ENCODE data around the gene KAZN.

KAZN gene

DNA sequence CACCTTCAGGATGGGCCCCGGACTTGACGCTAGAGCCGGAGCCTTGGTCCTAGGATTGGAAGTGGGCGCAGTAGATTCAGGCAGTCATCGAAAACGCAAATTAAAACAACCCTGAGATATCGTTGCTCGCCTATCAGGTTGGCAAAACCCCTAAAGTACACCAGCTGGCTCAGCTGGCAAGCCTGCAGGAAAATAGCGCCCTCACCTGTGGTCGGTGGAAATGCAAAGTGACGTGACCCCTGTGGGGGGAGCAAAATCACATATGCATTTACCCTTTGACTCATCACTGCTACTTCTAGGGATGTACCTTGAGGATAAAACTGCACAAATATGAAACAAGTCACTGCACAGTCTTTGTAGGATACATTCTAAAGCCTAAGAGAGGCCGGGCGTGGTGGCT lies 384.8 kb downstream of the KAZN start:
- ATAC-seq (no peak), DNase-seq (no peak)

DNA sequence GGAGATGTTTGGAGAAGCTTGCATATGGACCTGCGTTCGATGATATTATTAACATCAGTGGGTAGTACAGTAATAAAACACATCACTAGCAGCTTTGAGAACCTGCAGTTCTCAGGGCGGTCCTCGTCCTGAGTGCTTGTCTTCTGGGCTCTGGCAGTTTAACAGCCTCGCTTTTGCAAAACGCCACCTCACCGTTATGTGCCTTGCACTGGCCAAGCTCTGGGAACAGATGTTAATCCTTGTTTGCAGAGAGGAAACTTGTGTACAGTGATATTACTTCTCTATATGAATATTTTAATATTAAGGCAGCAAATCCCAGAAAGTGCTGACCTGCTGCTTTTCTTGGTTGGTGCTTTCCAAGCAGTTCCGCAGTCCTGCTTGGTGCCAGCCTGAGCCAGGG lies 387.7 kb downstream of the KAZN start:
- DNase-seq (no peak), ATAC-seq (no peak)

DNA sequence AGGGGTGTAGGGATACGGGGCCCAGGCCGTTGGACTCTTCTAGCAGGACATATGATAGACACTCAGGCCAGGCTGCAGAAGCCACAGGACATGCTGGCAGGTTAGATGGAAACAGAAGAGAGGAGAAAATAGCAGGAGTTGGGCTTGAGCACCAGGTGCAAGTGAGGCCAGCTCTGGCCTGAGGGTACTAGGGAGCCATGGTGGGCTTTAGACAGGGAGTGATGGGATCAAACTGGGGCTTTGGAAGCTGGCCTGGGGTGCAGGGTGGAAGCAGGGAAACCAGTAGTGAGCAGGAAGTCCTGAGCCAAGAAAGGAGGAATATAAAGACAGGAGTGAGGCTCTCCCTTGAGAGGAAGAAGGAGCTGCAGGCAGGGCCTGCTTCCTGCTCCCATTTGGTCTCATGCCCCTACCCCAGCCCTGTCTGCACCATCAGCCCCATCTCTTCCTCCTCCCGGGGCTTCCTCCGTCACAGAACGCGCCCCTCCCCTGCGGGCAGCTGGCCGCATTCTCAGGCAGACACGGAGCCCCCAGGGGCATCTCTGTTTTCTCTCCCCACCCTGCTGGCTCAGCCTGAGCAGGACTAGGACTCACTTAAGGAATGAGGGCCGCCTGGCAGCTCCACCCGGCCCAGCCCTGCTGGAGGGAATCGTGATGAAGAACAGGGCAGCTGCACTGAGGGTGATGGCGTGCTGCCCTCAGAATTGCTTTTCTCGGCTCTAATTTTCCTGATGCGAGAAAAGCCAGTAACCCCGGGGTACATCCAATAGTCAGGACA lies 389.5 kb downstream of the KAZN start:
- ATAC-seq (peak; percentile 24), DNase-seq (no peak)

DNA sequence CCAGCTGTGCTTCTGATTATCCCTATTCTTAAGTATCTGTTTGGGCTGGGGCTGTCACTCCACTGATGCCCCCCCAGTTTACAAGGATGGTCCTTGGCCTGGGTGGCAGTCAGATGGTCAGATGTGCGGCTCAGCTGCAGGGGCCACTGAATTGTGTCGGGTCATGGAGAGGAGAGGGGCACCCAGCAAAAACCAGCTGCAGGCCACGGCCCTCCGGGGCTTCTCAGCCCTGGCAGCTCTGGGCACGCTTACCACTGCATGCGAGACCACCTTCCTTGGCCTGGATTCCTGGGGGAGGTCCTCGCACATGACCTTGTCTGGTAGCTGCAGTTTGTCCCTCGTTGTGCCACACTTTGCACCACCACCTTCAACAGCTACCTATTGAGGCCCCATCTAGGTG lies 390.2 kb downstream of the KAZN start:
- ATAC-seq (no peak), DNase-seq (no peak)

DNA sequence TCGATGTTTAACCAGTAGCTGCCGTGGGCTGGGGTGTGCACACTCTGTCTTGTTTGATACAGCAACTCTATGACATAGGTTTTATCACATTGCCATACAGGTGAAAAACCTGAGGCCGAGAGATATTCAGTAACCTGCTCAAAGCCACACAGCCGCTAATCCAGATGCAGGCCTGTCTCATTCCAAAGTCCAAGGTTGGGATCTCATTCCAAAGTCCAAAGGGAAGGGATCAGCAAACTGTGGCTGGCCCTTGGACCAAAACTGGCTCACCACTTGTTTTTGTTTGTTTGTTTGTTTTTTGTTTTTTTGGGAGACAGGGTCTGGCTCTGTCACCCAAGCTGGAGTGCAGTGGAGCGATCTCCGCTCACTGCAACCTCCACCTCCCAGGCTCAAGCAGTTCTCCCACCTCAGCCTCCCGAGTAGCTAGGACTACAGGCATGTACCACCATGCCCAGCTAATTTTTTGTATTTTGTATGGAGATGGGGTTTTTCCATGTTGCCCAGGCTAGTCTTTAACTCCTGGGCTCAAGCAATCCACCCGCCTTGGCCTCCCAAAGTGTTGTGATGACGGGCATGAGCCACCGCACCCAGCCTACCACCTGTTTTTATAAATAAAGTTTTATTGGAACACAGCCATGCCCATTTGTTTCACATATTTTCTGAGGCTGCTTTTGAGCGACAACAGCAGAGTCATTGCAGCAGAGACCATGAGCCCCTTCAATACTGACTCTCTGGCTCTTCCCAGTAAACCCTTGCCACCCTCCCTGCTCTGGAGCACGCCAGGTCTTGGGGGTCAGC lies 391.6 kb downstream of the KAZN start:
- DNase-seq (no peak), ATAC-seq (no peak)

DNA sequence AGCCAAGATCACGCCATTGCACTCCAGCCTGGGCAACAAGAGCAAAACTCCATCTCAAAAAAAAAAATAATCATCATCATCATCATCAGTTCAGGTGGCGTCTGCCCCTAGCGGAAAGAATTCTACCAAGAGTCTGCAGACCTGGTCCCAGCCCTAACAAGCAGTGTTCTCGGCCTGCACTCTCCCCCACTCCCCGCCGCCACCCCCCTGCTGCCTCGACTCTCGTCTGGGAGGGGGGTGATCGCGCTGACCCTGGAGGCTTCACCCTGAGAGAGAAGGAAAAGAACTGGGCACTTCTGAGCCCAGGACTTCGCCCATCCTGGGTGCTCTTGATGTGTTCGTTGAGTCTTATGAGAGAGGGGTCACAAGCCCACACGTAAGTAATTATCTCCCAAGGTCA lies 394.9 kb downstream of the KAZN start:
- ATAC-seq = no peak
- no peak for DNase-seq

DNA sequence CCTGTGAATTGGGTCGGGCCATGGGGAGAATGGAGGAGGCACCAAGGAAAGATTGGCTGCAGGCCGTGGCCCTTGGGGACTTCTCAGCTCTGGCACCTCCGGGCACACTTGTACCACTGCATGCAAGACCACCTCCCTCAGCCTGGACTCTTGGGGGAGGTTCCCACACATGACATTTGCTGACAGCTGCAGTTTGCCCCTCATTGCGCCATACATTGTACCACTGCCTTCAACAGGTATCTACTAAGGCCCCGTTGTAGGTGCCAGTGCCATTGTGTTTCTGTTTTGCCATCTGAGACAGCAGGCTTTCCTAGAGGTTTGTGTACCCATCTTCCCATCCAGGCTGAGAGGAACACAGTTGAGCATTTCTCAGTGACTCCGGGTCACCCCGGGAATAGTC lies 395.7 kb downstream of the KAZN start:
- ATAC-seq (no peak), DNase-seq (no peak)

DNA sequence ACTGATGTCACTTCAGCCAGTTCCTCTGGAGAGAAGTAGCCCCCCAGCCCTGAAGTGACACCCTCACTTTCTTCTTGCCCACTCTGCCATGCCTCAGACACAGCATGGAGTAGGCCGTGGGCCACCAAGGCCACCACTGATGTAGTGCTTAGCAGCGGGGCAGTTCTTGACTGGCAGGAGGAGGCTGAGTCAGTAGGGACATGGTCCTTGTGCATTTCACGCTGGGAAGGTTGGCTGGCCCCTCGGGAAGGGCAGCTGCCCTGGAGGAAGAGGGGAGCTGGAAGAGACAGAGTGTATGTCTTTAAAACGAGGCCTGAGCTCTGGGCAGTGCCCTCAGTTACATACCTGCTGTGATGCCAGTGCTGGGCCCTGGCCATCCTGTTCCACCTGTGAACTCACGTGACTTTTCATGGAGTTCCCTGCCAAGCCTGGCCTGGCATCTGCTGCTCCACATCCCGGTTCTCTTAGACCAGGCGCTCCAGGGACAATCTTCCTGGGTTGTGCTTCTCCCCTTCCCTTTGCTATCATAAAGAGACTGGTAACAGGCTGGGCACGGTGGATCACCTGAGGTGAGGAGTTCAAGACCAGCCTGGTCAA lies 396.5 kb downstream of the KAZN start:
- no peak for DNase-seq
- ATAC-seq = no peak

DNA sequence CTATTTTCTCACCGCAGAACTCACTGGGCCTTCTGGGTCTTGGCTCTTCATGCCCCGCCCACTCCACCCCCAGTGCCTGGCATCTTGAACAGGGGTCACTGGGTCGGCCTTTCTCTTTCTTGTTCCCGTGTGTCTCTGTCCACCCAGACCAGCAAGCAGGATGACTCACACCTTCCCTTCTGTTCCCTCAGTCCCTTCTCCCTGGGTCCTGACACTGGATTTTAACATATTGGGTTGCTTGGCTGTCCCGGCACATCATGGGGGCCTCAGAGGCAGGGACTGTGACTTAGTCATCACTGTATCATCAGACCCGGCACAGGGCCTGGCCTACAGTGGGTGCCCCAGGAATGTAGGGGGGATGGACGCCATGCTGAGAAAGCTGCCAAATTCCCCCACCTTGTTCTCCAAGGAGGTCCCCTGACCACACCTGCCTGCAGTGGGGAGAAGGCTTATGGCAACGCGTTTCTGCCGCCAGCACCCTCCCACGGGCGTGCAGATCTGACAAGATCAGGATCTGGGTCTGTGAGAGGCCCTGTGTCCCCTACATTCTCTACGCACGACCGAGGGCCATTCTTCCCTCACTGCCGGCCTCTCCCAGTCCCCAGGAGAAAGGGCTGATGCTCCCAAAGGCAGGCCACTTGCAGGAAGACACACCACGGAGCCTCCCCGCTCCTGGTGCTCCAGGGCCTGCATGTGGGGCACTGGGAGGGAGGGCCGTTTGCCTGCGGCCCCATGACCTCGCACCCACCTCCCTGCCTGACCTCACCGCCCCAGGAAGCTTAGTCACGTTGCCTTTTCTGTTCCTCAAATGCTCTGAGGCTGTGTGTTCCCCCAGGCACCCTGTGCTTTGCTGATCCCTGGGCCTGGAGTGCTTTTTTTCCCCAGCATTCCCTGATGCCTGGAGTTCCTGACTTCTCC lies 397.9 kb downstream of the KAZN start:
- DNase-seq (no peak), ATAC-seq (no peak)

DNA sequence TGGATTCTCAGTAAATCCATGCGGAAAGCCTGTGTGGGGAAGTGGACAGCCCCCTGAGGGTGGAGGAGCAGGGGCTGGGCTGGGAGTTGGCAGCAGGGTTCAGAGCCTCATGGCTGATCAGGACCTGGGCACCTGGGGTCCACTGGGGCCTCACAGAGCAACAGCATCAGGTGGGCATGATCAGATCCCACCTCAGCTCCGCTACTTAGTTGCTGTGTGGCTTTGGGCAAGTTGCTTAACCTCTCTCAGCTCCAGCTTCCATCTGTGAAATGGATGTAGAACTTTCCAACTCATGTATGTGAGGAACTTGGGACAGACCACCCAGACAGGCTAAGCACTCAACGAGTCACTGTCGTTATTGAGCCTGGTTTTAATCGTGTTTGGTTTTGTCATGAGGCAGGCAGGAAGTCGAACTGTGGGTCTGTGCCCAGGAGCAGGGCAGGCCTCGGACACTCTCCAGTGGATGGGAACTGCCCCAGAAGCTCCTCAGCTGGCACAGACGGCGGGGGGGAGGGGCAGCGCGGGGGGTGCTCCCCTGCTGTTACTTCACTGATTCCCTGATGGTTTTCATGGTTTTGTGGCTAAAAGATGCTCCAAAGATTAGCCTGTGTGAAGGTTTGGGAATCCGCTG lies 399.3 kb downstream of the KAZN start:
- no peak for ATAC-seq
- no peak for DNase-seq

DNA sequence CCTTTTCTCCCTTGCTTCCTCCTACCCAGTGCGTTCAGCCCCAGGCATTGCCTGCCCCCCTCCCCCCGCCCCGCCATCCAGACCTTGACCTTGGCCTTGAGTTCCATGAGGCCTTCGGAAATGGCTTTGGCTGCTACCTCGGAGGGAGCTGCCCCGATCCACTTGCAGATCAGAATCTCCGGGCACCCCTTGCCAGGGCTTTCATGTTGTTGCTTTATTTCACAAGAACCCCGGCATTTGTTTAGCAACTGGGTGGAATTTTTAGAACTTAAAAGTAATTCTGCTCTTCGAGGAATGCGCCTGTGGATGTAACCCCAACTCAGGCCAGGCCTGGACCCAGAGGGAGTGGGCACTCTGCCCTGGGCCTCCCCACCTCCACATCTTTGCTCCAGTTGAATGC lies 401.0 kb downstream of the KAZN start:
- ATAC-seq (no peak), DNase-seq (no peak)

DNA sequence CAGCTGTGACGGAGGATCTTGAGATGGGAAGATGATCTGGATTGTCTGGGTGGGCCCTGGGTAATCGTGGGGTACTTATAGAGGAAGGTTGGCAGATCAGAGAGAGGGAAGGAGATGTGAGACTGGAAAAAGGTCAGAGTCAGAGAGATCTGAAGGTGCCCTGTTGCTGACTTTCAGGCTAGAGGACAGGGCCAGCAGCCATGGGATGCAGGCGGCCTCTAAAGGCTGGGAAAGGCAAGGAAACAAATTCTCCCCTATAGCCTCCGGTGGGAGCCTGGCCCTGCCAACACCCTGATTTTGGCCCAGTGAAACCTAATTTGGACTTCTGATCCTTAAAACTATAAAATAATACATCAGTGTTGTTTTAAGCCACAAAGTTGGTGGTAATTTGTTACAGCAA lies 401.5 kb downstream of the KAZN start:
- DNase-seq (no peak), ATAC-seq (no peak)

DNA sequence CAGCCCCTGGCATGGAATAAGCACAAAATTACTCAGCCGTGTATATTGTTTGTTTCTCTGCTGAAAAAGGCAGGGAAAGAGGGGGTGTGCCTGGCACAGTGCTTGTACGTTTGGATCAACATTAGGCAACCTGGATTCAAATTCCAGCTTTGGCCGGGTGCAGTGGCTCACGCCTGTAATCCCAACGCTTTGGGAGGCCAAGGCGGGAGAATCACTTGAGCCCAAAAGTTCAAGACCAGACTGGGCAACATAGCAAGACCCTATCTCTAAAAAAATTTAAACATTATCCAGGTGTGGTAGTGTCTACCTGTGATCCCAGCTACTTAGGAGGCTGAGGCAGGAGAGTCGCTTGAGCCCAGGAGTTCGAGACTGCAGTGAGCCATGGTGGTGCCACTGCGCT lies 402.2 kb downstream of the KAZN start:
- ATAC-seq (no peak), DNase-seq (no peak)

DNA sequence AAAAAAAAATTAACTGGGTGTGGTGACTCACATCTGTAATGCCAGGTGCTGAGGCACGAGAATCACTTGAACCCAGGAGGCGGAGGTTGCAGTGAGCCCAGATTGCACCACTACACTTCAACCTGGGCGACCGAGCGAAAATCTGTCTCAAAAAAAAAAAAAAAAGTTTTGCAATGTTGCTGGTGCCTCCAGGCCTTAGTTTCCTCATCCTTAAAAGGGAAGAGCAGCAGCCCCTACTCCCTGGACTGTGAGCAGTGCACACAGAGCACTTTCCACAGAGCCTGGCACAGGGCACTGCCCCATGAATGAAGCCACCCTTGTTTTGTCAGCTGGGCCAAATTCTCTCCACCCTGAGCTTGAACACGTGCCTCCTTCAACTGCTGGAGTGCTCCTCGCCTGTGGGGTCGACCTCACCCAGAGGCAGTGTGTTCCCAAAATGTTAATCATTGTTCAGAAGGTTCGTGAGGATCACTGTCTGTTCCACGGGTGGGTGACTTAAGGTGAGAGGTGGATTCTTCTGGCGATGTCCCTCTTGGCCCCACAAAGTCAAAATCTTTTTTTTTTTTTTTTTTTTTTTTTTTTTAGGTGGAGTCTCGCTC lies 402.9 kb downstream of the KAZN start:
- no peak for ATAC-seq

DNA sequence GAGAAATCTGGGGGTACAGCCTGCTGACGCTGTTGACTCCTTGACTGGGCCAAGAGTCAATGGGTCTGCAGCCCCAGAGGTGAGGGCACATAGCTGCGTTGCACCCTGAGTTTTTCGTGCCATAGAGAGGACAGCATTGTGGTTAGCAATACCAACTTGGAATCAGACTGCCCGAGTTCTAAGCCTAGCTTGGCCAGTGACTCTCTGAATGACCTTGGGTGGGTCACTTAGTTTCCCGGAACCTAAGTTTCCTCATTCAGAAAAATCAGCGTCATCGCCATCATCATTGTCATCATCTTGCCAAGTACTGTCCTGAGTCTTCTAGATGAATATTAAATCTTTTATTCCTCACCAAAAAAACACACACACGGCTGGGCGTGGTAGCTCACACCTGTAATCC lies 403.8 kb downstream of the KAZN start:
- no peak for DNase-seq

More for the DNA sequence above, 402.9 kb downstream of the KAZN start:
- no peak for DNase-seq

DNA sequence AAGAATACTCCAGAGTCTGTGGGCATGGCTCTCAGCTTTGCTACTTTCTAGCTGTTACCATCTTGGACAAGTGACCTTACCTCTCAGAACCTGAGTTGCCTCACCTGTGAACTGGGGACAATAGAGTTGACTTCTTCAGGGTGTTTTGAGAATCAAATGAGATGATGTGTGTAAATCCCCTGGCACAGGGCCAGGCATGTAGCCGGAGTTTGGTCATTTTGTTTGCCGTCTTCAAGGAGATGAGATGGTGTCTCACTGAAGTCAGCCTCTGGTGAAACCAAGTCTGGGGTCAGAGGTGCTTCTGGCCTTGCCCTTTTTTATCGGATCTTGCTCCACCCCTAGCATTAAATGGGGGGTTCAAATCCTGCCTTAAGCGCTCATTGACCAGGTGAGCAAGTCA lies 405.9 kb downstream of the KAZN start:
- ATAC-seq (no peak), DNase-seq (no peak)

More for the DNA sequence above, 403.8 kb downstream of the KAZN start:
- ATAC-seq = no peak

DNA sequence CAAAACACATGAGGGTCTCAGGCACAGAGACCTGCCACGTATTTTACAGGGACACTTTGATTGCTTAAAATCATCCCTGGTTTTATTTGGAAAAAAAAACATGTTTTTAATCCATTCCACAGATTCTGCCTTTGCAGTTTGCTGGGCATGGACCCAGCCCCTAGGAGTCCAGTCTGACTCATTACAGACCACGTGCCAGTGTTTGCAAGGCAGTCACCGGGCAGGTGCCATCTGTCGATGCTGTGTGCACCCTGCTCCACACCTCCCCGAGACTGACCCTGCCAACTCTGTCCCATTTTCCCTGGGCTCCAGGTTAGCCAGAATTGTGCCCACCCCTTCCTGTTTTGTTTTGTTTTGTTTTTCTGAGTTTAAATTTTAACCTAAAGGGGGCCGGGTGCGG lies 406.6 kb downstream of the KAZN start:
- DNase-seq = no peak
- no peak for ATAC-seq

DNA sequence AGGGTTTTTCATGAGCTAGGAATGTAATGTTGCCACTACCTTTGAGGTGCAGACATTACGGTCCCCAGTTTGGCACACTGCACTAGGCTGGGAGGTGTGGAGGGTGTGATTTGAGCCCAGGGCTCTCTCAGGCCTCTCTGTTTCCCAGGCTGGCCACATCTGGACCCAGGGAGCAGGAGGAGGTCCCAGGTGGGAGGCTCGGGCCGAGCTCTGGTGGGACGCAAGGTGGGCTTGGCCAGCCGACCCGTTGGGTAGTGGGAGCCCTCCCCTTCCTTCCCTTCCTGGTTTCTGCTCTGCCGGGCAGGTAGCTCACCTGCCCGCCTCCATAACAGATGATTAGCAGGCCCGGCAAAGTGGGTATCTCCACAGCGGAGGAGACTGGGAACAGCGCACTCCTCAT lies 408.9 kb downstream of the KAZN start:
- ATAC-seq (no peak), DNase-seq (no peak)

DNA sequence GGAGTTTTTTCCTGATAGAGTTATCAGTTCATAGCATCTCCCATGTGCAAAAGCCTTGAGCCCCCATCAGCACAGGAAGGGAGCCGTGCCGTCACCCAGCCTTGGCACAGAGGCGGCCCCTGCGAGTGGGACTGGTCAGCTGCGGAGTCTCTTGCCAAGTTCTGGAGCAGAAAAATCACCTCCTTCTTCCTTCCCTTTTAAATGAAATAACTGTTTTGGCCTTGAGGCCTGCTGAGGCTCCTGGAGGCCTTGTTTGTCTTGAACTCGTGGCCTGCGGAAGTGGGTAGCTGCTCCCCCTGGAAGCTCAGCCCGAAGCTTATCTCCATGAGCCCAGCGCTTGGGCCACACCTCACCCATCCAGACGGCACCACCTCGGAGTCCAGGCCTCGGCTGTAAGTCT lies 409.4 kb downstream of the KAZN start:
- DNase-seq (no peak), ATAC-seq (no peak)

DNA sequence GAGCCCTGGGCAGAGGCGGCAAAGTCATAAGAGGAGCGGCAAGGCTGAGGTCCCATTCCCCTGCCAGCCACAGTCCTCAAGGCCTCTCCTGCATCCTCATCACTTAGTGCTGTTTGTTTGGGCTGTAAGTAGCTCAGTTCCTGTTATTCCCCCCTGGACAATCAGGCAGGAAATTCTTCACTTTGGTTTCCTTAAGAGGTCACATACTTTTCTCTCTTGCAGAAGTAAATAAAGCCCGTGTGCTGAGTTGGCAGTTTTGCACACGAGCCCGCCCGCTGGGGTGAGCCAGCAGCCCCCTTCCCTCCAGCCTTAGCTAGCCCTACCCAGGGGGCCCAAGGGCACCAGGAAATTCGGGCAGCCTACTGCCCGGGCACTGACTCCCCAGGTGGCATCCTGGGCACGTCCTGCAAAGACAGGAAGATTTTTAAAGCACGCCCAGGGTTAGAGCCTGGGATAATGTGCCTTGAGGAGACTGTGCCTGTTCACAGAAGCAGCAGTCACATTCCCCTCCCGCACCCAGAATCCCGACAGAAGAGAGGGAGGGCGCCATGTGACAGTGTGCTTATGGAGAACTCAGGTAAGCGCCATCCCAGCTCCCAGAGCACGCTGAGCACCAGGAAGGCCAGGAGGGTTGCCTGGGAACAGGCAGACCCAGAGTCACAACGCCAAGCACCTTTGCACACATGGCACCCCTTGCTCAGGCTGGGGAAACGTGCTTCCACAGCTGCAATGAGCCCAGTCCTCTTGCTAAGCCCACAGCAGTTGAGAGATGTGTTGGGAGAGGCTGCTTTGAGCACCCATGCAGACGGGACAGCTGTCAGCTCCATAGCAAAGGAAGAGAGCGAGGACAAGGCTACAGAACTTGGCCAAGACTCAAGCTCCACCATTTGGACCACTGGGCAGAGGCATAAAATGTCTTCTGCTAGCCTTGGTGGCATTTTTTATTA lies 410.6 kb downstream of the KAZN start:
- no peak for DNase-seq
- ATAC-seq = no peak
